Colonic mucosa (tissue), 4 donors: Measurements from ENCODE around the gene NPW. TPM values are rescaled to one million over a fixed set of nuclear protein-coding genes. Genes with fewer than 3 reads are reported as not detected.
A peak's percentile ranks its signal among the peaks of the same experiment; 100 is the strongest.

Source experiments
- DNase-seq: peaks from one replicate; pipeline ENCODE4 v3.0.0-alpha.2; 2020
- H3K27ac ChIP-seq: fragments of 200-600 bp; one replicate; pipeline ENCODE4 v1.8.0; 2021
- H3K27me3 ChIP-seq: fragments of 200-600 bp; one replicate; pipeline ENCODE4 v1.8.0; 2021
- H3K36me3 ChIP-seq: fragments of 200-600 bp; one replicate; pipeline ENCODE4 v1.8.0; 2021
- H3K4me1 ChIP-seq: fragments of 200-600 bp; one replicate; pipeline ENCODE4 v1.8.0; 2021; ENCODE audit warnings: mild to moderate bottlenecking
- H3K4me3 ChIP-seq: fragments of 200-600 bp; one replicate; pipeline ENCODE4 v1.8.0; 2021
- H3K9ac ChIP-seq, 2 donors: one replicate each; pipeline ENCODE4 v1.7.0; 2013; ENCODE audit warnings: control low read depth in 2 of 2, low read depth in 2 of 2, low read length in 2 of 2
- H3K9me3 ChIP-seq: fragments of 200-600 bp; one replicate; pipeline ENCODE4 v1.8.0; 2021
- intact Hi-C: fragments of 100-400 bp; cut with DNase I; formaldehyde crosslinking; loops from one replicate; pipeline ENCODE4 v1.14.1; 2022
- total RNA-seq, 2 donors: library from RNA; stranded (reverse); fragmentation: NEBNext Ultra II Directional in 1 of 2; extraction: Animal tissue kit (Norgen Biotek cat#: 25700) in 1 of 2; gene quantifications; one replicate each; pipeline ENCODE4 v1.2.1, GENCODE V29; 2021
- TF ChIP-seq, protein P1 (sequence below): fragments of 200-600 bp; IDR thresholded peaks from one replicate; pipeline ENCODE4 v1.8.0; 2022; ENCODE audit warnings: antibody characterized with exemption, mild to moderate bottlenecking
- donor health status: healthy.
- donor health status: DM: no; HTN: no; CAD: no.
- donor health status: DM: no; HTN: no; CAD: no.

NPW gene
- total RNA-seq, 2 donors from 2014 or later: 3.5 to 3.8 TPM

DNA sequence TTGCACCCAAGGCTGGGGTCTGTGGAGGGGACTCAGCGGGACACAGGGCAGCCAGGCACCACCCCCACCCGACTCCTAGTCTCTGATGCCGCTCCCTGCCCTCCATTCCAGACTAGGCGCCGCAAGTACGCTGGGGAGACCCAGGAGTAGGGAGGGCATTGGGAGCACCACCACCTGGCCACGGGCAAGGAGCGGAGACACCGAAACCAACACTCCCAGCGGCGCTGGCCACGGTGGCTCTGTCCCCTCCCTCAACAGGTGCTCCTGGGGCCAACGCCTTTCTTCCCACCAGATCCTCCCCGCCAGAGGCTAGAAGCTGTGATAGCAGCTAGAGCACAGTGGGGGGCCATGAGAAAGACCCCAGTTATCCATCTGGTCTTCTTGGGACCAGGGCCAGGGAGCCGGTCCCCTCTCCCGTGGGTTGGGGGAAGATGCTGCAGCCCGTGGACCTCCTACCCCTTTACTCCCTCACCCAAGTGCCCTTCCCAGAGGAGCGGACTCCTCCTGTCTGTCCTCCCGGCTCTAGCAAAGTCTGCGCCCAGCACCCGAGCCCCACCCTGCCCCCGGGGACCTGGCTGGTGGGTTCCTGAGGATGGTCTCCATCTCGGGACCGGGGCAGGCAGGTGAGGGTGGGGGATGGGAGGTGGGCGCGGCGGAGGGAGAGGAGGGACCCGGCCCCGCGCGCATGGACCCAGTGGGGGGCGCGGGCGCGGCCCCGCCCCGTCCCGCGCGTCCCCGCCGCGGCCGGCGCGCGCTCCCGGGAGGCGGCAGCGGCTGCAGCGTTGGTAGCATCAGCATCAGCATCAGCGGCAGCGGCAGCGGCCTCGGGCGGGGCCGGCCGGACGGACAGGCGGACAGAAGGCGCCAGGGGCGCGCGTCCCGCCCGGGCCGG lies 30.1 kb upstream of the NPW start, which contains the start of gene SYNGR3:
SYNGR3 (plus strand) TSS at position 762 of the 892 bp plus-strand sequence. CDS start 133 bp downstream, outside the sequence.
- no peak within 1 kb of the TSS for H3K27ac ChIP-seq
- peak within 1 kb of the TSS; percentile 73 to 78 for H3K9ac ChIP-seq

DNA sequence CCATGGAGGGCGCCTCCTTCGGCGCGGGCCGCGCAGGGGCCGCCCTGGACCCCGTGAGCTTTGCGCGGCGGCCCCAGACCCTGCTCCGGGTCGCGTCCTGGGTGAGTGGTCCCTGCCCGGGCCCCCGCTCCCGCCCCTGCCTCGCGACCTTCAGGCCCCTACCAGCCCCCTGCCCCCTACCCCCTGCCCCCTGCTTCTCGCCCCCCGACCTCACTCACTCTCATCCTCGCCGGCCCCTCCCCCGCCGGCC lies 29.6 kb upstream of the NPW start:
- Histone ChIP-seq H3K9ac (no peak overlapping the region), H3K4me1 (peaks cover 24% of the 10 kb centered on the region), H3K9me3 (no peaks in the 10 kb centered on the region), H3K4me3 (peak overlapping the region; percentile 8), H3K36me3 (peaks cover 5% of the 10 kb centered on the region), H3K27me3 (peaks cover 23% of the 10 kb centered on the region), H3K27ac (no peak overlapping the region)
- intact Hi-C loops: no loop called here
- no peak for DNase-seq
- TF ChIP-seq, protein P1, sequence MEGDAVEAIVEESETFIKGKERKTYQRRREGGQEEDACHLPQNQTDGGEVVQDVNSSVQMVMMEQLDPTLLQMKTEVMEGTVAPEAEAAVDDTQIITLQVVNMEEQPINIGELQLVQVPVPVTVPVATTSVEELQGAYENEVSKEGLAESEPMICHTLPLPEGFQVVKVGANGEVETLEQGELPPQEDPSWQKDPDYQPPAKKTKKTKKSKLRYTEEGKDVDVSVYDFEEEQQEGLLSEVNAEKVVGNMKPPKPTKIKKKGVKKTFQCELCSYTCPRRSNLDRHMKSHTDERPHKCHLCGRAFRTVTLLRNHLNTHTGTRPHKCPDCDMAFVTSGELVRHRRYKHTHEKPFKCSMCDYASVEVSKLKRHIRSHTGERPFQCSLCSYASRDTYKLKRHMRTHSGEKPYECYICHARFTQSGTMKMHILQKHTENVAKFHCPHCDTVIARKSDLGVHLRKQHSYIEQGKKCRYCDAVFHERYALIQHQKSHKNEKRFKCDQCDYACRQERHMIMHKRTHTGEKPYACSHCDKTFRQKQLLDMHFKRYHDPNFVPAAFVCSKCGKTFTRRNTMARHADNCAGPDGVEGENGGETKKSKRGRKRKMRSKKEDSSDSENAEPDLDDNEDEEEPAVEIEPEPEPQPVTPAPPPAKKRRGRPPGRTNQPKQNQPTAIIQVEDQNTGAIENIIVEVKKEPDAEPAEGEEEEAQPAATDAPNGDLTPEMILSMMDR: no peak

More for the DNA sequence above, 30.1 kb upstream of the NPW start, which contains the start of gene SYNGR3:
- Histone ChIP-seq H3K4me3 (peak within 1 kb of the TSS; percentile 8), H3K9me3 (no peaks in the 10 kb centered on the region), H3K27me3 (peaks cover 23% of the 10 kb centered on the region), H3K4me1 (peaks cover 28% of the 10 kb centered on the region), H3K36me3 (peaks cover 5% of the 10 kb centered on the region)
- peak; percentile 44 for DNase-seq
- TF ChIP-seq, protein P1: no peak
- intact Hi-C loops: no loop called here

DNA sequence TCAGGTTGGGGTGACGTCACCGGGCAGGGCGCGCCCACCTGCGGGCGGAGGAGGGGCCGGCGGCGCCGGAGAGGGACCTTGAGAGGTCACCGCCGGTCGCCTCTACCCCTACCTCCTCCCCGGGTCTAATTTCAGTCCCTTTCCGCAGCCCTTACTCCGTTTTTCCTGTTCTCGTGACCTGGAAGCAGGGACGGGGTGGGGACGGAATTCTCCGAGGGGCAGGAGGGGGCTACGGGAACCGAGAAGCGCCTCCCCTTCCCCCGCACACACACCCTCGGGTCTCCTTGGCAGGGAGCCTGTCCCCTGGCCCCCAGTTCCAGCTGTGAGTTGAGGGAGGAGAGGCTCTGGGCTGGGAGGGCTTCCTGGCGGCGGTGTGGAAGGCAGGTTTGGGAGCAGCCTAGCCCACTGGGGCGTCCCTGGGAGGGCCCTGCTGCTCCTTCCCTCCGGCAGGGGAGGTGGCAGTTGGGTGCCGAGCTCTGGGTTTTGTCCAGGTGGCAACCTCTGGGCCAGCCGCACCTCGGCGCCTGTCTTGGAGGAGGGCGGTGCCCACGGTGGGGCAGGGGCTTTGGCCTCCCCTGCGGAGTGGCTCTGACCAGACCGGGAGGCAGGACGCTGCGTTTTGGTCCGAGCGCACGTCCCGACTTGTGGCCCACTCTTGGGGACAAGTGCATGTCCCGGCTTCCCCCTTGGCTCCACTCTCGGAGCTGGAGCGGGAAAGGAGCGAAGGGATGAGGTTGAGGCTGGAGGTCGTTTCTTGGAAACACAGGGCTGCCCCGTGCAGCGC lies 29.0 kb upstream of the NPW start:
- intact Hi-C loops: no loop called here
- TF ChIP-seq, protein P1: no peak
- peak overlapping the region; percentile 8 for H3K4me3 ChIP-seq
- peak overlapping the region; percentile 73 to 78 for H3K9ac ChIP-seq
- peaks cover 23% of the 10 kb centered on the region for H3K27me3 ChIP-seq
- DNase-seq: peak; percentile 68
- H3K4me1 ChIP-seq: peaks cover 21% of the 10 kb centered on the region
- no peaks in the 10 kb centered on the region for H3K9me3 ChIP-seq
- H3K36me3 ChIP-seq: peaks cover 5% of the 10 kb centered on the region
- H3K27ac ChIP-seq: no peak overlapping the region

DNA sequence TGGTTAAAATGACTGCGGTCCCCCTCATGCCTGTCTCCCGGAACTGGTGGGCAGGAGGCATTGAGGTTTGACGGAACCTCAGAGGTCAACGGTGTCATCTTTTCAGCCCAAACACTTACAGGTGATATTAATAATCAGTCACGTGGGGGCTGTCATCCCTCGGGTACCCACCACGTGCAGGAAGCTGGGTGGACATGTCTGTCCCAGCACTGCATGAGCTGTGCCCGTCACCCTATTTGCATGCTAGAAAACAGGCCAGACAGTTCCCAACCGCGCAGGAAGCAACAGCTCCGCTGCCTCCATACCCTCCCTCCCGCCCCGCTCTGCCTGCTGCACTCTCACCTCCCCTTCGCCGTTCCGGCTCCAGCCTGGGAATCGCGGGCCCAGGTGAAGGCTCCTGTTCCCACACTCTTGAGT lies 28.4 kb upstream of the NPW start:
- Histone ChIP-seq H3K4me3 (peak overlapping the region; percentile 23), H3K27me3 (peaks cover 23% of the 10 kb centered on the region), H3K4me1 (peaks cover 16% of the 10 kb centered on the region), H3K9ac (peak overlapping the region in 1 of 2 donors; percentile 73), H3K27ac (peak overlapping the region; percentile 59), H3K36me3 (peaks cover 4% of the 10 kb centered on the region), H3K9me3 (no peaks in the 10 kb centered on the region)
- TF ChIP-seq, protein P1: no peak
- intact Hi-C loops: no loop called here
- DNase-seq: peak; percentile 56

DNA sequence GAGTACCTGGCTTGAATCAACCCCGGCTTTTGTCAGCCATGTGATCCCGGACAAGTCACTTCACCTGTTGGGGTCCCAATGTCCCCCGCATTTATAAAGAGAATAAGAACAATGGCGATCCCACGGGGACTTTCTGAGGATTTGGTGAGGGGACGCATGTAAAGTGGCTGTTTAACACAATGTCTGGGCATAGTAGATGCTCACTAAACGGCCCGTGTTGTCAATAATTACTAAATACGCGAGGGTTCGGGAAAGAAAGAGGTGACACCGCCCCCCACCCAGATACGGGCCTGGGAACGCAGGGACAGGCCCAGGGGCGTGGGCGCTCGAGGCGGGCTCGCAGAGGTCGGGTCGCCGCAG lies 28.0 kb upstream of the NPW start:
- DNase-seq: no peak
- Histone ChIP-seq H3K36me3 (no peaks in the 10 kb centered on the region), H3K27ac (peak overlapping the region; percentile 59), H3K9ac (peak overlapping the region in 1 of 2 donors; percentile 66), H3K27me3 (peaks cover 23% of the 10 kb centered on the region), H3K4me1 (peaks cover 16% of the 10 kb centered on the region), H3K9me3 (no peaks in the 10 kb centered on the region), H3K4me3 (peak overlapping the region; percentile 23)
- intact Hi-C loops: no loop called here
- TF ChIP-seq, protein P1: no peak
